IMR-90 (cell line): Measurements from ENCODE around the gene IL36B. TPM values are rescaled to one million over a fixed set of nuclear protein-coding genes. Genes with fewer than 3 reads are reported as not detected.

Source experiments
- ATAC-seq: fragments of 200-7000 bp; cut with Tn5 transposase; 2 replicates; pipeline ENCODE4 v1.9.1; 2020; ENCODE audit warnings: low read depth, mild to moderate bottlenecking, moderate library complexity
- BruUV-seq: library from RNA; stranded (reverse); fragments of 400-500 nt; replicated peaks from 2 replicates; lab custom pipeline; 2021; lab: Mats Ljungman, UMichigan
- CTCF ChIA-PET: fragments of 300-600 bp; formaldehyde crosslinking; extraction: SDS; loops from one replicate; lab custom pipeline; 2021; ENCODE audit warnings: antibody characterized with exemption; lab: Yijun Ruan, JAX
- POLR2A ChIA-PET: fragments of 300-600 bp; sonication (Branson Sonifier 250); formaldehyde crosslinking; loops from one replicate; lab custom pipeline; 2022; ENCODE audit warnings: antibody characterized with exemption; ENCODE audit not compliant: unreplicated experiment; lab: Charles Lee
- DNase-seq: peaks from one replicate; pipeline ENCODE4 v3.0.0; 2013
- H2AFZ ChIP-seq: replicated peaks from 2 replicates; pipeline ENCODE3; 2013; ENCODE audit warnings: low read length, mild to moderate bottlenecking; ENCODE audit not compliant: poor library complexity
- H2AK5ac ChIP-seq: 2 replicates; pipeline ENCODE4 v1.6.1; 2013; ENCODE audit warnings: low read depth, low read length, inconsistent platforms
- H2AK9ac ChIP-seq: replicated peaks from 2 replicates; pipeline ENCODE3; 2013; ENCODE audit warnings: mild to moderate bottlenecking, low read depth, low read length, moderate library complexity; ENCODE audit not compliant: poor library complexity
- H2BK120ac ChIP-seq: 2 replicates; pipeline ENCODE4 v1.6.1; 2013; ENCODE audit warnings: low read depth, low read length, inconsistent platforms
- H2BK15ac ChIP-seq: 3 replicates; pipeline ENCODE4 v1.6.1; 2013; ENCODE audit warnings: low read depth, low read length, inconsistent platforms
- H2BK20ac ChIP-seq: 2 replicates; pipeline ENCODE4 v1.6.1; 2013; ENCODE audit warnings: low read depth, mild to moderate bottlenecking, inconsistent platforms, low read length, moderate library complexity
- H2BK5ac ChIP-seq: 2 replicates; pipeline ENCODE4 v1.6.1; 2013; ENCODE audit warnings: mild to moderate bottlenecking, low read depth, low read length, inconsistent platforms; ENCODE audit not compliant: poor library complexity, severe bottlenecking
- H3K14ac ChIP-seq: replicated peaks from 2 replicates; pipeline ENCODE4 v1.6.1; 2013; ENCODE audit warnings: low read depth, low read length, inconsistent platforms
- H3K18ac ChIP-seq: 2 replicates; pipeline ENCODE4 v1.6.1; 2013; ENCODE audit warnings: low read depth, low read length, control low read depth
- H3K23ac ChIP-seq: 2 replicates; pipeline ENCODE4 v1.6.1; 2013; ENCODE audit warnings: low read depth, low read length, inconsistent platforms
- H3K27ac ChIP-seq: 2 replicates; pipeline ENCODE4 v1.5.1; 2013; ENCODE audit warnings: mild to moderate bottlenecking, control low read depth, low read length; ENCODE audit not compliant: insufficient read depth
- H3K27me3 ChIP-seq: 2 replicates; pipeline ENCODE4 v1.6.1; 2013; ENCODE audit warnings: low read length; ENCODE audit not compliant: control insufficient read depth, insufficient read depth
- H3K36me3 ChIP-seq: 2 replicates; pipeline ENCODE4 v1.6.1; 2013; ENCODE audit warnings: low read length, mixed read lengths; ENCODE audit not compliant: control insufficient read depth, insufficient read depth
- H3K4ac ChIP-seq: 2 replicates; pipeline ENCODE4 v1.6.1; 2013; ENCODE audit warnings: low read depth, low read length, inconsistent platforms
- H3K4me1 ChIP-seq: 2 replicates; pipeline ENCODE4 v1.6.1; 2013; ENCODE audit warnings: low read length, mixed read lengths; ENCODE audit not compliant: control insufficient read depth, insufficient read depth
- H3K4me2 ChIP-seq: 2 replicates; pipeline ENCODE4 v1.6.1; 2013; ENCODE audit warnings: low read depth, mild to moderate bottlenecking, control low read depth, low read length, moderate library complexity
- H3K4me3 ChIP-seq: 2 replicates; pipeline ENCODE4 v1.5.1; 2013; ENCODE audit warnings: low read depth, mild to moderate bottlenecking, control low read depth, low read length, moderate library complexity; ENCODE audit not compliant: insufficient read depth
- H3K56ac ChIP-seq: 2 replicates; pipeline ENCODE4 v1.6.1; 2013; ENCODE audit warnings: low read length, inconsistent platforms; ENCODE audit not compliant: insufficient read depth; ENCODE audit errors: extremely low read depth
- H3K79me1 ChIP-seq, 2 experiments: 2 replicates each; pipeline ENCODE4 v1.6.1; 2013; ENCODE audit warnings: low read length in 2 of 2, inconsistent platforms in 1 of 2, low read depth in 1 of 2
- H3K9ac ChIP-seq: 2 replicates; pipeline ENCODE4 v1.6.1; 2013; ENCODE audit warnings: low read depth, low read length, control low read depth
- H3K9me1 ChIP-seq: 2 replicates; pipeline ENCODE4 v1.6.1; 2013; ENCODE audit warnings: low read length, inconsistent platforms; ENCODE audit not compliant: insufficient read depth
- H3K9me3 ChIP-seq: 2 replicates; pipeline ENCODE4 v1.6.1; 2013; ENCODE audit warnings: low read length; ENCODE audit not compliant: control insufficient read depth, insufficient read depth
- H4K20me1 ChIP-seq: 2 replicates; pipeline ENCODE4 v1.6.1; 2013; ENCODE audit warnings: low read length, inconsistent platforms; ENCODE audit not compliant: insufficient read depth
- H4K5ac ChIP-seq: 2 replicates; pipeline ENCODE4 v1.6.1; 2013; ENCODE audit warnings: mild to moderate bottlenecking, low read depth, low read length, control low read depth
- H4K8ac ChIP-seq, 2 experiments: 2 replicates each; pipeline ENCODE4 v1.6.1; 2013; ENCODE audit warnings: low read depth in 2 of 2, low read length in 2 of 2, control low read depth in 1 of 2, inconsistent platforms in 1 of 2
- H4K91ac ChIP-seq: 2 replicates; pipeline ENCODE4 v1.6.1; 2013; ENCODE audit warnings: low read depth, low read length, inconsistent platforms; ENCODE audit not compliant: insufficient read depth
- CEBPB ChIP-seq: IDR thresholded peaks from 2 replicates; pipeline ENCODE4 v1.6.1; 2012; ENCODE audit warnings: low read depth, low read length, improper control_type of control experiment
- ELK1 ChIP-seq: fragments of 150-350 bp; IDR thresholded peaks from 2 replicates; pipeline ENCODE4 v1.6.1; 2016; ENCODE audit warnings: low read depth, mild to moderate bottlenecking, low read length, moderate library complexity, borderline replicate concordance
- MAZ ChIP-seq: IDR thresholded peaks from 2 replicates; pipeline ENCODE4 v1.6.1; 2012; ENCODE audit warnings: low read depth, mild to moderate bottlenecking, low read length, improper control_type of control experiment, moderate library complexity, borderline replicate concordance
- MXI1 ChIP-seq: IDR thresholded peaks from 2 replicates; pipeline ENCODE4 v1.6.1; 2012; ENCODE audit warnings: low read depth, mild to moderate bottlenecking, low read length, moderate library complexity, borderline replicate concordance
- RCOR1 ChIP-seq: IDR thresholded peaks from 2 replicates; pipeline ENCODE4 v1.6.1; 2012; ENCODE audit warnings: mild to moderate bottlenecking, low read length, improper control_type of control experiment; ENCODE audit not compliant: insufficient replicate concordance
- RFX5 ChIP-seq: IDR thresholded peaks from 2 replicates; pipeline ENCODE4 v1.8.0; 2012; ENCODE audit warnings: low read depth, mild to moderate bottlenecking, low read length, moderate library complexity
- WGBS, 2 experiments: methylation state at CpG; one replicate each; pipeline versions ENCODE4 v1.1.5 to v1.1.7; 2013; ENCODE audit warnings: missing lambda C conversion rate in 2 of 2; ENCODE audit not compliant: insufficient read length in 1 of 2; ENCODE audit errors: extremely low coverage in 2 of 2; 5-methylcytosine and 5-hydroxymethylcytosine counted together
- dilution Hi-C: fragments of 300-500 bp; cut with HindIII; formaldehyde crosslinking; loops from one replicate; pipeline ENCODE4 v1.14.3; 2018; ENCODE audit warnings: low sequenced_read_pairs; ENCODE audit not compliant: unreplicated experiment
- in situ Hi-C: fragments of 300-500 bp; cut with MboI; formaldehyde crosslinking; loops from 3 replicates; pipeline ENCODE4 v1.14.3; 2019; ENCODE audit warnings: low sequenced_read_pairs, inconsistent platforms, mixed read lengths
- intact Hi-C: fragments of 100-400 bp; cut with micrococcal nuclease; formaldehyde crosslinking; loops from 2 replicates; pipeline ENCODE4 v1.10.0; 2022
- polyA plus RNA-seq, 3 experiments: library from polyadenylated mRNA; depleted of rRNA; stranded (reverse); fragments of >200 nt; gene quantifications; 2 replicates each; pipeline ENCODE4 v1.2.3, GENCODE V29; 2012; ENCODE audit warnings: low replicate concordance in 1 of 3
- total RNA-seq: library from RNA; depleted of rRNA; stranded (reverse); fragments of >200 nt; gene quantifications from 2 replicates; pipeline ENCODE4 v1.2.3, GENCODE V29; 2012

IL36B gene
- total and polyA plus RNA-seq, 2 of the 4 experiments (the other 2 are of a cell fraction): not detected

- Histone ChIP-seq H2AFZ (no peak overlapping the region), H3K9me3 (no peaks in the 10 kb centered on the region), H3K4ac (no peak overlapping the region), H2AK9ac (no peak overlapping the region), H4K5ac (no peak overlapping the region), H2BK15ac (no peak overlapping the region), H4K8ac (no peak overlapping the region), H3K36me3 (no peaks in the 10 kb centered on the region), H2AK5ac (no peak overlapping the region), H3K4me2 (no peak overlapping the region), H3K18ac (no peak overlapping the region), H3K4me3 (no peak overlapping the region), H3K14ac (no peak overlapping the region), H2BK5ac (no peak overlapping the region), H3K23ac (no peak overlapping the region), H3K9me1 (no peaks in the 10 kb centered on the region), H3K9ac (no peak overlapping the region), H3K27ac (no peak overlapping the region), H2BK20ac (no peak overlapping the region), H3K4me1 (no peaks in the 10 kb centered on the region), H3K56ac (no peak overlapping the region), H2BK120ac (no peak overlapping the region), H4K91ac (no peak overlapping the region), H3K79me1 (no peaks in the 10 kb centered on the region), H4K20me1 (no peaks in the 10 kb centered on the region), H3K27me3 (peaks cover 6% of the 10 kb centered on the region)
- dilution Hi-C loops (no loop called here), in situ Hi-C loops (no loop called here), intact Hi-C loops (no loop called here)
- POLR2A ChIA-PET: no interaction called here
- no TSS peak for BruUV-seq
- 57% methylated on average over 3 of the region's 3 CpGs; no CpG with 5 or more reads in 1 of the 2 experiments for WGBS, 2 experiments
- DNase-seq (no peak), ATAC-seq (no peak)
- TF ChIP-seq MAZ: no peak
- no peak for TF ChIP-seq CEBPB
- TF ChIP-seq RCOR1: no peak
- no peak for TF ChIP-seq ELK1
- no peak for TF ChIP-seq RFX5
- TF ChIP-seq MXI1: no peak
- CTCF ChIA-PET: no interaction called here
Measured at GRCh38 chr2:113018509-113018908, 34.2 kb downstream of the IL36B start.
